ENCODE measurements around the gene KMT2A.

DNA sequence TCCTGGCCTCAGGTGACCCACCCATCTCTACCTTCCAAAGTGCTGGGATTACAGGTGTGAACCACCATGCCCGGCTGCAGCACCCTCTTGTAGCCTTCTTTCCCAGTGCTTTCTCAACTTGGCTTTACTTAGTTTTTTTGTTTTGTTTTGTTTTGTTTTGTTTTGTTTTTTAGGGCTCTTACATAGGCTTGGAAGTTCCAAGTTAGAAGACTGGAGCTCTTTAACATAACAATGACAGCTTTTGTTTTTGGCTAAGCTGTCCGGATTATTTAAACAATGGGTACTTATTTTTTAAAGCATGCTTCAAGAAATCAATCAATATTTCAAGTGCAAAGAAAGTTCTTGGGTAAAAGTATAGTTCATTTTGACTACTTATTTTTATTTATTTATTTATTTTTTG is 25.9 kb downstream of the KMT2A start:
- TF ChIP-seq EP300 (IDR thresholded peaks at IDR 0.05) (no peak), POLR2A (IDR thresholded peaks at IDR 0.05) (no peak)
- TF ChIP-seq, protein P1, sequence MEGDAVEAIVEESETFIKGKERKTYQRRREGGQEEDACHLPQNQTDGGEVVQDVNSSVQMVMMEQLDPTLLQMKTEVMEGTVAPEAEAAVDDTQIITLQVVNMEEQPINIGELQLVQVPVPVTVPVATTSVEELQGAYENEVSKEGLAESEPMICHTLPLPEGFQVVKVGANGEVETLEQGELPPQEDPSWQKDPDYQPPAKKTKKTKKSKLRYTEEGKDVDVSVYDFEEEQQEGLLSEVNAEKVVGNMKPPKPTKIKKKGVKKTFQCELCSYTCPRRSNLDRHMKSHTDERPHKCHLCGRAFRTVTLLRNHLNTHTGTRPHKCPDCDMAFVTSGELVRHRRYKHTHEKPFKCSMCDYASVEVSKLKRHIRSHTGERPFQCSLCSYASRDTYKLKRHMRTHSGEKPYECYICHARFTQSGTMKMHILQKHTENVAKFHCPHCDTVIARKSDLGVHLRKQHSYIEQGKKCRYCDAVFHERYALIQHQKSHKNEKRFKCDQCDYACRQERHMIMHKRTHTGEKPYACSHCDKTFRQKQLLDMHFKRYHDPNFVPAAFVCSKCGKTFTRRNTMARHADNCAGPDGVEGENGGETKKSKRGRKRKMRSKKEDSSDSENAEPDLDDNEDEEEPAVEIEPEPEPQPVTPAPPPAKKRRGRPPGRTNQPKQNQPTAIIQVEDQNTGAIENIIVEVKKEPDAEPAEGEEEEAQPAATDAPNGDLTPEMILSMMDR (IDR thresholded peaks at IDR 0.05), result no peak
